Fibroblast of peridontal ligament (primary cell): ENCODE results near the gene HSPA14.
A peak's percentile ranks its signal among the peaks of the same experiment; 100 is the strongest.
"Not testable (repeated sequence)": the region's sequence is repeated elsewhere in the genome, so short reads cannot be mapped to it uniquely, and the experiment has no call there.

Experiments
- DNase-seq: peaks from one replicate; pipeline ENCODE4 v3.0.0-alpha.2; 2010; ENCODE audit errors: extremely low read depth

HSPA14 gene

DNA sequence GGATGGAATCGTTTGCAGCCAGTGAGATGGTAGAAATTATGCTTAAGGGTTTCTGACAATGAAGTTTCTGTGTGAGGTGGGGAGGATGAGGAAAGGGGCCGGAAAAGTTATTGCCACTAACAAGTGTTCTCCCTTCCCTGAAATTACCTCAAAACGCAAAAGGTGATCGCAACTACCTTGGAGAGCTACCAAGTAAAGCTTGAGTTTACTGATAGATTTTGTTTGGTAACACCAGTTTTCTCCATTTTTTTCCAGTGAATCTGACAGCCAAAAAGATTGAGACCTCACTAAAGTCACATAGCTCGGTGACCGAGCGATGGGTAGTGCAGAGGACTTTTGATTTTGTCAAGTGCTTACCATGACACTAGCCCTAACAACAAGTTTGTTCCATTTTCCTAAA lies 42.1 kb downstream of the HSPA14 start:
- DNase-seq: no peak

DNA sequence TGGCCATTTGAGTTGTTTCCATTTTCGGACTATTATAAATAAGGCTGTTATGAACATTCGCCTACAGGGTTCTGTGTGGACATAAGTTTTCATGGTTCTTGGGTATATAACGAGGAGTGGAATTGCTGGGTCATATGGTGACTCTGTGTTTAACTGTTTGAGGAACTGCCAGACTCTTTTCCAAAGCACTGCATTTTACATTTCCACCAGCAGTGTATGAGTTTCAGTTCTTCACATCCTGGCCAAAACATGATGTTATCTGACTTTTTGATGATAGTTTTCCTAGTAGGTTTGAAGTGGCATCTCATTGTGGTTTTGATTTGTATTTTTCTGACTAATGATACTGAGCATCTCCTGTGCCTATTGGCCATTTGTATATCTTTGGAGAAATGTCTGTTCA lies 46.0 kb downstream of the HSPA14 start:
- no peak for DNase-seq

DNA sequence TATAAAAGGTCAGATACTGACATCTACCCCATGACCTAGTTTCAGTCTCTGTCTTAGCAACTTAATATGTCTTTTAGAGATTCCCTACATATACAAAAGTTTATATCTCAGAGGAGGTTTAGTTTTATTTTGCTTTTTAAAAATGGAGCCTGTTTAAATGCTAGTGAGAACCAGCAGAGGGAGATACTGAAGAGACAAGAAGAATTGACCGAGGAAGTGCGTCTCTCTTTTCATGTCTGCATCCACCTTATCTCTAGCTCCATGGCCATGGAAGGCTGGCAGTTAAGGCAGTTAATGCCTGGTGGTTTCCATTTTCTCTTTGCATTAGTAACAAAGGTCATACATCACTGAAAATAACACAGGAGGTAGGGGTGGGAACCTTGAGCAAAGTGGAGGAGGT lies 51.2 kb downstream of the HSPA14 start:
- DNase-seq: no peak

DNA sequence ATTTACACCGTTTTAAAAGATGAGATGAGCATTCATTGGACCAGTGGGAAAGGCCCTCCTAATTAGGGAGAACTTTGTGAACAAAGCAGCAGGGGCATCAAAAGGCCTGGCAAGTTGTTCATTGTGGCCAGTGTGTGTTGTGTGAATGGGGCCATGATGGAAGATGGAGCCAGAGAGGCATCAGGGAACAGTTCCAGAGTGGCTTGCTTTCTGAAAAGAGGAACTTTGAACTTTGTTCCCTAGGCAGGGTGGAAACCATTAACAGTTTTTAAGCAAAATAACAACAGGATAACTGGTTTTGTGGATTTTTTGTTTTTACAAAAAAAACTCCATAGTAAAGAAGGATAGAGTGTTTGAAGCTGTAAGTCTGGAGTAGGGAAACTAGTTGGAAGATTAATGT lies 53.0 kb downstream of the HSPA14 start:
- DNase-seq: no peak

DNA sequence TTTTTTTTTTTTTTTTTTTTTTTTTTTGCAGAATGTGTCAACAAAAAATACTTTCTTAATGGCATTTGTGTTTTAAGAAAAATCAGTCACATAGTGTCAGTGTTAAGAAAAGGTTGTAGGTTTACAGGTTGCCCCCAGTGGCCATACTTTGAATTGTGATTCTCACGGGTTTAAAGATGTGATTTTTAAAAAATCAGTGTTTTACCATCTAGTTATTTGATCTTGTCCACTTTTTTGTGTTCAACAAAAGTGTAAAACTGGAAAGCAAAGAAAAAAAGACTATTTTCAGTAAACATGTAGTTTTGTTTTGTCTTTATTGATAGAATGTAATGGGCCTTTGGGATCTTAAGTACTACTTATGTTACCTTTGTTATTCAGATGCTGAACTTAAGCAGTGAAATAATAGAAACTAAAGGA lies 66.2 kb downstream of the HSPA14 start:
- DNase-seq: peak; percentile 54

DNA sequence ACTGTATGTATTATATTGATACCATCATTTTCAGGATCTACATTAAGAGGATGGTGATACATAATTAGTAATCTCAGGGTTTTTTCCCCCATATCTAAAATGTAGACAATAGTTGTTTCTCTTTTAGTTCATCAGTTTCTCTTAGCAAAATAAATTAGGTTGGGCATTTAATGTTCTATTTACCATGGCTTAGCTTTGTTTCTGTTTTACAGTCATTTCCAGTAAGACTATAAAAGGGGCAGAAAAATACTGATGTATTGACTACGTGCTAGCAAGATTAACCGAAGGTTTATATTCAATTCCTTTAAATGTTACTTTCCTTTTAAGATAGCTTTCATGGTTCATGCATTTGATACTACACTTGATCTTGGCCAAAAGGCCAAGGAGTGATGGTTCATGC lies 66.8 kb downstream of the HSPA14 start:
- no peak for DNase-seq

DNA sequence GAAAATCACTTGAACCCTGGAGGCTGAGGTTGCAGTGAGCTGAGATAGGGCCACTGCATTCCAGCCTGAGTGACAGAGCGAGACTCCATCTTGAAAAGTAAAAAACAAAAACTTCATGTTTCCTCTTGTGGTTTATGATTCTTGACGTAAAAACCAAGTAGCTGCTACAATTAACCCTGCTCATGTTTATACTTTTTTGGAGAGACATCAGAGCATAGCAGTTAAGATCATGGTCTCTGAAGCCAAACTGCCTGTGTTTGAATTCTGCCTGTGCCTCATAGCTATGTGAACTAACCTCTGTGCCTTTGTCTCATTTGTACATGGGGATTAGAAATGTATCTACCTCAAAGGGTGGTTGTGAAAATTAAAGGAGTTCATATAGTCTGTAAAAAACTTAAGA lies 67.8 kb downstream of the HSPA14 start:
- DNase-seq: no peak

DNA sequence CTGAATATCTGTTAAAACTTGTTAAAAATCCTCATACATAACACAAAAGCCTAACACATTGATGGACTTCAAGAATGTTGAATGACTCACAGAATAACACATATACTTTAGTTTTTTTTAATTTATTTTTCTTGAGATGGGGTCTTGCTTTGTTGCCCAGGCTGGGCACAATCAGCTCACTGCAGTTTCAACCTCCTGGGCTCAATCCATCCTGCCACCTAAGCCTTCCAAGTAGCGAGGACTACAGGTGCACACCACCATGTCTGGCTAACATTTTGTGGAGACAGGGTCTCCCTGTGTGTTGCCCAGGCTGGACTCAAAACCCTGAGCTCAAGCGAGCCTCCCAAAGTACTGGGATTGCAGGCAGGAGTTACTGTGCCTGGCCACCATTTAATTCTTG lies 68.7 kb downstream of the HSPA14 start:
- DNase-seq: no peak

DNA sequence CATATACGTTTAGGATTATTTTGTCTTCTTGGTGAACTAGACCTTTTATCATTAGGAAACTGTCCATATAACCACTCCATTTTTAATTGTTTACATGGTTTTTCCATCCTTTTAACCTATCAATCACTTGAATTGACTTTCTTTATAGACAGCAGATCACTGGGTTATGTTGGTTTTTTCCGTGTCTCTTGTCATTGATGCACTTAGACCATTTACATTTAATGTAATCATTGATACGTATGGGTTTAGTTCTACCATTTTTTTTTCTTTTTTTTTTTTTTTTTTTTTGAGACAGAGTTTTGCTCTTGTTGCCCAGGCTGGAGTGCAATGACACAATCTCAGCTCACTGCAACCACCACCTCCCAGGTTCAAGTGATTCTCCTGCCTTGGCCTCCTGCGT lies 69.5 kb downstream of the HSPA14 start:
- DNase-seq: not testable (repeated sequence)

DNA sequence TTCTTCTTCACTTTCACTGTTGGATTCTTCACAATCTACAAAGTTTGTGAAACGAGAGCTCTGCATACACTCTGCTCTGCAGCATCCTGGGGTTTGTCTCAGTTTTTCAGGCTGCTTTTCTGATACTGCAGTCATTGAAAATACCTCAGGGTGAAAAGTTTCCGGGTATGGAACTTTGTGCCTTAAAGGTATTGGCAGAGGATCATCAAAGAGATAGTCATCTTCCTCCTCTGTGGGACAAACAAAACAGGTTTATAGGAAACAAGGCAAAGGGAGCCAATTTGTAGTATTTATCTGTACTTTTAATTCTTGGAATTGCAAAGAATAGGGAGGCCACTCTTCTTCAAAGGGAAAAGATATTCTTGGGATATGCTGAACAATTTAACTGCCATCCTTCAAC lies 71.0 kb downstream of the HSPA14 start:
- DNase-seq: no peak

DNA sequence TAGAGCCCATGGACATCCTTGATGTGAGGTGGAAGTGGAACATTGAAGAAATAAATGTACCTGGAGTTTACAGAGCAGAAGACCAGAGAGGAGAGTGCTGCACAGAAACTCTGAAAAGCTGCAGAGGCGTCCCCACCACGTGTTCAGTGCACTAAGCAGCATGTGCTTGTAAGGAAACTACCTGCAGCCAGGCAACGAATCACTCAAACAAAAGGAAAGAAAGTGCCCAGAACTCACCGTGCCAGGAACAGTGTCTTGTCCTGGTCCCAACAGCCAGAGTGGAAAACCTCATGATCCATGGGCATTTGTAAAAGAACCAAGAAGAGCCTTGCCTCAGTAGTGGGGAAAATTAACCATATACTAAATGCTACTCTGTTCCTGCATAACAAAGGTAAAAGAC lies 72.8 kb downstream of the HSPA14 start:
- DNase-seq: no peak

DNA sequence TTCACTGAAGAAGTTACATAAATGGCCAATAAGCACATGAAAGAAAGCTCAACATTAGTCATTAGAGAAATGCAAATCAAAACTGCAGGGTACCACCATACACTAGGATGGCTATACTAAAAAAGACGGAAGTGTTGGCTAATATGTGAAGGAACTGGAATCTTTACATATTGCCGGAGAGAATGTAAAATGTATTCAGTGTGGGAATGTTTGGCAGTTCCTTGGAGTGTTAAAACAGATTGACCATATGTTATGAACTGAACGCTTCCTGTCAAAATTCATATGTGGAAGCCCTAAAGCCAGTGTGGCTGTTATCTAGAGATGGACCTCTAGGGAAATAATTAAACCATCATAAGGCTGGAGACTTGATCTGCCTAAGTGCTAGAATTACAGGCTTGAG lies 73.7 kb downstream of the HSPA14 start:
- no peak for DNase-seq

DNA sequence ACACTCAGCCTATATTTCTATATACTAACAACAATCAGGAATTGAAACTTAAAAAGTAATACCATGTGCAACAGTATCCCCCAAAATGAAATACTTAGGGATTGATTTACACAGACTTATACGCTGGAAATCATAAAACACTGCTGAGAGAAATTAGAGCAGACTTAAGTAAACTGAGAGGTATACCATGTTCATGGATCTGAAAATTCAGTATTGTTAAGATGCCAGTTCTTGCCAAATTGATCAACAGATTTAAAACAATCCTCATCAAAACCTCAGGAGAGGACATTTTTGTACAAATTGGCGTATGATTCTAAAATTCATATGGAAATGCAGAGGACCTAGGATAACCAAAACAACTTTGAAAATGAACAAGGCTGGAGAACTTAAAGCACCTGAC lies 78.5 kb downstream of the HSPA14 start:
- no peak for DNase-seq

DNA sequence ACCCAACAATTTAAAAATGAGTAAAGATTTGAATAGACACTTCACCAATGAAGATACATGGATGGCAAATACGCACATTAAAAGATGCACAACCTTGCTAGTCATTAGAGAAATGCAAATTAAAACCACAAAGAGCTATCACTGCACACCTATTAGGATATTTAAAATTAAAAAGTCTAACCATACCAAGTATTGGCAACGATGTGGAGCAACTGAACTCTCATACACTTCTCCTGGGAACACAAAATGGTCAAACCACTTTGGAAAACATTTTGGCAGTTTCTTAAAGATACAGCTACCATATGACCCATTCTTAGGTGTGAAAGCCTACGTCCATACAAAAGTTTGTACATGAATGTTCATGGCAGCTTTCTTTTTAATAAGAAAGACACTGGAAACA lies 79.7 kb downstream of the HSPA14 start:
- no peak for DNase-seq

DNA sequence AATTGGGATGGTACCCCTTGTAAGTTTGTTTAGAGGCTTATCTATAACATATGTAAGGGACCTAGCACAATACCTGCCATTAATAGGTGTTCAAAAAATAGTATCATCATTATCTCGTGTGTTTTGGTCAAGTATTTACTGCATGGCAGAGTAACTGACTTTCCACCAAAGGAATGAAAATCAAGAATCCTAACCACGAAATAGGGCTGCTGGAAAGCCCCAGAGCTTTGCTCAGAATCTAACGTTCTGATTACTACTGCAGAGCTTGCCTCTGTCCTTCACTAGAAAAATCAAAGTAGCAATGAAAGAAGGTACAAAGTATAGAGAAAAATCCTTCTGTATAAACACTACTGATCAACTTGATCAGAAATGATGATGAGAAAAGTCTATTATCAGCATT lies 80.9 kb downstream of the HSPA14 start:
- peak; percentile 23 for DNase-seq
